Hepatocyte (in vitro differentiated cells): ENCODE data around the gene MFSD11. TPM values are rescaled to one million over a fixed set of nuclear protein-coding genes. Genes with fewer than 3 reads are reported as not detected.
A peak's percentile ranks its signal among the peaks of the same experiment; 100 is the strongest.

Experiments used
- DNase-seq: peaks from one replicate; pipeline ENCODE4 v3.0.0-alpha.2; 2016; ENCODE audit warnings: low spot score
- H2AFZ ChIP-seq: fragments of 200-600 bp; sonication (generic); 2 replicates; pipeline ENCODE4 v1.6.0; 2016; ENCODE audit warnings: antibody characterized with exemption, mild to moderate bottlenecking
- H3K27ac ChIP-seq: fragments of 200-600 bp; sonication (generic); 2 replicates; pipeline ENCODE4 v1.5.1; 2016; ENCODE audit warnings: mild to moderate bottlenecking
- H3K27me3 ChIP-seq: fragments of 200-600 bp; sonication (generic); 2 replicates; pipeline ENCODE4 v1.6.1; 2016
- H3K36me3 ChIP-seq: fragments of 200-600 bp; sonication (generic); replicated peaks from 2 replicates; pipeline ENCODE4 v1.5.1; 2016; ENCODE audit warnings: low read depth; ENCODE audit not compliant: insufficient read depth
- H3K4me1 ChIP-seq: fragments of 200-600 bp; sonication (generic); 2 replicates; pipeline ENCODE4 v1.5.1; 2016; ENCODE audit warnings: mild to moderate bottlenecking, moderate library complexity; ENCODE audit not compliant: insufficient read depth
- H3K4me2 ChIP-seq: fragments of 200-600 bp; sonication (generic); 2 replicates; pipeline ENCODE4 v1.6.0; 2016
- H3K4me3 ChIP-seq: fragments of 200-600 bp; sonication (generic); 2 replicates; pipeline ENCODE4 v1.5.1; 2016; ENCODE audit warnings: mild to moderate bottlenecking
- H3K79me2 ChIP-seq: fragments of 200-600 bp; sonication (generic); 2 replicates; pipeline ENCODE4 v1.6.0; 2017; ENCODE audit warnings: mild to moderate bottlenecking
- H3K9me2 ChIP-seq: fragments of 200-600 bp; sonication (generic); replicated peaks from 2 replicates; pipeline ENCODE4 v1.6.0; 2017; ENCODE audit warnings: mild to moderate bottlenecking; ENCODE audit not compliant: insufficient read depth
- H3K9me3 ChIP-seq: fragments of 200-600 bp; sonication (generic); 2 replicates; pipeline ENCODE4 v1.5.1; 2016; ENCODE audit warnings: low read depth, mild to moderate bottlenecking
- H4K20me1 ChIP-seq: fragments of 200-600 bp; sonication (generic); 2 replicates; pipeline ENCODE4 v1.6.0; 2016; ENCODE audit warnings: mild to moderate bottlenecking; ENCODE audit not compliant: insufficient read depth, poor library complexity, severe bottlenecking
- CTCF ChIP-seq: fragments of 200-600 bp; sonication (generic); IDR thresholded peaks from 2 replicates; pipeline ENCODE4 v1.5.1; 2016; ENCODE audit warnings: antibody characterized with exemption, mild to moderate bottlenecking; ENCODE audit not compliant: poor library complexity
- EZH2 ChIP-seq: fragments of 200-600 bp; sonication (generic); IDR thresholded peaks from 2 replicates; pipeline ENCODE4 v1.6.1; 2016; ENCODE audit warnings: antibody characterized with exemption, mild to moderate bottlenecking, borderline replicate concordance
- EZH2phosphoT487 ChIP-seq: fragments of 200-600 bp; sonication (generic); IDR thresholded peaks from one replicate; pipeline ENCODE4 v1.6.1; 2018; ENCODE audit warnings: antibody characterized with exemption, mild to moderate bottlenecking, low read depth, moderate library complexity; ENCODE audit not compliant: unreplicated experiment, severe bottlenecking
- WGBS: methylation state at CpG from one replicate; pipeline ENCODE4 v1.1.6; 2016; ENCODE audit warnings: low lambda C conversion rate; ENCODE audit errors: missing lambda C conversion rate; 5-methylcytosine and 5-hydroxymethylcytosine counted together
- polyA plus RNA-seq: library from polyadenylated mRNA; unstranded; fragments of >200 nt; fragmentation: Nextera tagmentation; extraction: Ambion mirVana; gene quantifications from 2 replicates; pipeline ENCODE4 v1.2.1, GENCODE V29; 2016
- total RNA-seq: library from RNA; depleted of rRNA; stranded (reverse); fragments of >200 nt; gene quantifications from 2 replicates; pipeline ENCODE4 v1.2.3, GENCODE V29; 2014

MFSD11 gene
- total and polyA plus RNA-seq, 2 experiments from 2014 or later: 43.5 to 66.6 TPM

- Histone ChIP-seq H3K27ac (no peak overlapping the region), H3K79me2 (no peaks in the 10 kb centered on the region), H4K20me1 (no peaks in the 10 kb centered on the region), H3K9me3 (no peaks in the 10 kb centered on the region), H3K9me2 (no peaks in the 10 kb centered on the region), H2AFZ (no peak overlapping the region), H3K4me2 (no peak overlapping the region), H3K27me3 (no peaks in the 10 kb centered on the region), H3K4me3 (no peak overlapping the region), H3K4me1 (no peaks in the 10 kb centered on the region), H3K36me3 (no peaks in the 10 kb centered on the region)
- peak; percentile 57 for DNase-seq
- 8% methylated on average over 8 of the region's 8 CpGs for WGBS
- TF ChIP-seq EZH2 (no peak), EZH2phosphoT487 (no peak), CTCF (peak; percentile 58)
These were observed 78.7 kb downstream of the MFSD11 start for GRCh38 chr17:76816590-76817135.

GRCh38 chr17:76820039-76820438 lies 82.1 kb downstream of the MFSD11 start:
- Histone ChIP-seq H3K9me3 (no peaks in the 10 kb centered on the region), H2AFZ (no peak overlapping the region), H4K20me1 (no peaks in the 10 kb centered on the region), H3K79me2 (no peaks in the 10 kb centered on the region), H3K4me2 (no peak overlapping the region), H3K27me3 (no peaks in the 10 kb centered on the region), H3K4me3 (no peak overlapping the region), H3K36me3 (no peaks in the 10 kb centered on the region), H3K27ac (no peak overlapping the region), H3K4me1 (no peaks in the 10 kb centered on the region), H3K9me2 (no peaks in the 10 kb centered on the region)
- TF ChIP-seq EZH2phosphoT487: no peak
- no peak for DNase-seq
- WGBS: 83% methylated on average over 1 of the region's 1 CpG

- no peaks in the 10 kb centered on the region for H4K20me1 ChIP-seq
- H3K36me3 ChIP-seq: no peaks in the 10 kb centered on the region
- no peaks in the 10 kb centered on the region for H3K79me2 ChIP-seq
- H3K9me3 ChIP-seq: no peaks in the 10 kb centered on the region
- H3K27me3 ChIP-seq: no peaks in the 10 kb centered on the region
- DNase-seq: no peak
- no peaks in the 10 kb centered on the region for H3K4me1 ChIP-seq
- TF ChIP-seq CTCF (no peak), EZH2phosphoT487 (no peak), EZH2 (no peak)
- no peak overlapping the region for H3K4me3 ChIP-seq
- no peak overlapping the region for H3K27ac ChIP-seq
- no peak overlapping the region for H3K4me2 ChIP-seq
- no peaks in the 10 kb centered on the region for H3K9me2 ChIP-seq
- H2AFZ ChIP-seq: no peak overlapping the region
- 94% methylated on average over 4 of the region's 4 CpGs for WGBS
These were observed 82.6 kb downstream of the MFSD11 start for GRCh38 chr17:76820561-76820960.

- no peaks in the 10 kb centered on the region for H3K4me1 ChIP-seq
- no peak overlapping the region for H3K27ac ChIP-seq
- H3K36me3 ChIP-seq: no peaks in the 10 kb centered on the region
- H3K4me3 ChIP-seq: no peak overlapping the region
- H3K9me3 ChIP-seq: no peaks in the 10 kb centered on the region
- TF ChIP-seq CTCF: no peak
- TF ChIP-seq EZH2: no peak
- TF ChIP-seq EZH2phosphoT487: no peak
- H3K9me2 ChIP-seq: no peaks in the 10 kb centered on the region
- no peak overlapping the region for H3K4me2 ChIP-seq
- 79% methylated on average over 7 of the region's 7 CpGs for WGBS
- H4K20me1 ChIP-seq: no peaks in the 10 kb centered on the region
- no peaks in the 10 kb centered on the region for H3K79me2 ChIP-seq
- no peak for DNase-seq
- no peaks in the 10 kb centered on the region for H3K27me3 ChIP-seq
- no peak overlapping the region for H2AFZ ChIP-seq
These were observed 84.4 kb downstream of the MFSD11 start for GRCh38 chr17:76822184-76822778.
